H9 (cell line): ENCODE measurements around the gene GNLY. TPM values are rescaled to one million over a fixed set of nuclear protein-coding genes. Genes with fewer than 3 reads are reported as not detected.

Experiments used
- DNase-seq: peaks from one replicate; pipeline ENCODE4 v3.0.0-alpha.2; 2017
- H2AFZ ChIP-seq: one replicate; pipeline ENCODE4 v1.6.1; 2013; ENCODE audit warnings: mild to moderate bottlenecking, low read length, control low read depth, moderate library complexity
- H2AK5ac ChIP-seq: 2 replicates; pipeline ENCODE4 v1.6.1; 2013; ENCODE audit warnings: low read length, control low read depth, mixed read lengths; ENCODE audit not compliant: insufficient read length
- H2BK120ac ChIP-seq: one replicate; pipeline ENCODE4 v1.6.1; 2013; ENCODE audit warnings: low read depth, mild to moderate bottlenecking, low read length, control low read depth, inconsistent platforms; ENCODE audit not compliant: poor library complexity, severe bottlenecking
- H2BK12ac ChIP-seq: 2 replicates; pipeline ENCODE4 v1.6.1; 2013; ENCODE audit warnings: low read length, control low read depth, mixed read lengths, low read depth; ENCODE audit not compliant: insufficient read length
- H2BK15ac ChIP-seq: 2 replicates; pipeline ENCODE4 v1.6.1; 2013; ENCODE audit warnings: low read depth, low read length, control low read depth
- H2BK20ac ChIP-seq: one replicate; pipeline ENCODE4 v1.6.1; 2013; ENCODE audit warnings: low read depth, mild to moderate bottlenecking, low read length, control low read depth, inconsistent platforms; ENCODE audit not compliant: poor library complexity, severe bottlenecking
- H2BK5ac ChIP-seq: 2 replicates; pipeline ENCODE4 v1.6.1; 2013; ENCODE audit warnings: low read length, control low read depth, mixed read lengths; ENCODE audit not compliant: insufficient read length
- H3K14ac ChIP-seq: 2 replicates; pipeline ENCODE4 v1.6.1; 2013; ENCODE audit warnings: low read length, control low read depth; ENCODE audit not compliant: insufficient read depth
- H3K18ac ChIP-seq: 2 replicates; pipeline ENCODE4 v1.6.1; 2013; ENCODE audit warnings: low read depth, mild to moderate bottlenecking, mixed read lengths, low read length, control low read depth; ENCODE audit not compliant: insufficient read length
- H3K23ac ChIP-seq: 2 replicates; pipeline ENCODE4 v1.6.1; 2013; ENCODE audit warnings: low read length, control low read depth, mixed read lengths, low read depth; ENCODE audit not compliant: insufficient read length
- H3K23me2 ChIP-seq: 2 replicates; pipeline ENCODE4 v1.6.1; 2013; ENCODE audit warnings: low read depth, mild to moderate bottlenecking, mixed read lengths, low read length, control low read depth; ENCODE audit not compliant: insufficient read length, poor library complexity, severe bottlenecking
- H3K27ac ChIP-seq: 2 replicates; pipeline ENCODE4 v1.5.1; 2013; ENCODE audit warnings: low read length, control low read depth, mixed read lengths, low read depth; ENCODE audit not compliant: insufficient read length
- H3K27me3 ChIP-seq: 2 replicates; pipeline ENCODE4 v1.6.1; 2013; ENCODE audit warnings: low read length, control low read depth, inconsistent platforms; ENCODE audit not compliant: insufficient read depth
- H3K4ac ChIP-seq: 2 replicates; pipeline ENCODE4 v1.6.1; 2013; ENCODE audit warnings: low read depth, mild to moderate bottlenecking, control low read depth, inconsistent platforms, low read length, moderate library complexity
- H3K4me1 ChIP-seq: 2 replicates; pipeline ENCODE4 v1.6.1; 2013; ENCODE audit warnings: low read length, control low read depth, inconsistent platforms; ENCODE audit not compliant: insufficient read depth
- H3K4me2 ChIP-seq: 2 replicates; pipeline ENCODE4 v1.6.1; 2013; ENCODE audit warnings: low read length, control low read depth, mixed read lengths; ENCODE audit not compliant: insufficient read length, insufficient read depth
- H3K56ac ChIP-seq: 2 replicates; pipeline ENCODE4 v1.6.1; 2013; ENCODE audit warnings: low read depth, mild to moderate bottlenecking, mixed read lengths, low read length, control low read depth; ENCODE audit not compliant: insufficient read length
- H3K79me1 ChIP-seq: 2 replicates; pipeline ENCODE4 v1.6.1; 2013; ENCODE audit warnings: low read depth, mild to moderate bottlenecking, moderate library complexity, low read length, control low read depth, inconsistent platforms; ENCODE audit not compliant: insufficient read depth, poor library complexity, severe bottlenecking
- H3K79me2 ChIP-seq: 2 replicates; pipeline ENCODE4 v1.6.1; 2013; ENCODE audit warnings: low read length, control low read depth, inconsistent platforms; ENCODE audit not compliant: insufficient read depth
- H3K9ac ChIP-seq: 2 replicates; pipeline ENCODE4 v1.6.1; 2013; ENCODE audit warnings: low read length, control low read depth, mixed read lengths; ENCODE audit not compliant: insufficient read length; ENCODE audit errors: extremely low read depth
- H3K9me3 ChIP-seq: one replicate; pipeline ENCODE4 v1.6.1; 2013; ENCODE audit warnings: low read depth, low read length, inconsistent platforms; ENCODE audit not compliant: control insufficient read depth
- H3T11ph ChIP-seq: one replicate; pipeline ENCODE4 v1.6.1; 2013; ENCODE audit warnings: mild to moderate bottlenecking, low read length, control low read depth, inconsistent platforms
- H4K20me1 ChIP-seq: one replicate; pipeline ENCODE4 v1.6.1; 2013; ENCODE audit not compliant: control insufficient read depth, insufficient read length, insufficient read depth
- H4K5ac ChIP-seq: 2 replicates; pipeline ENCODE4 v1.6.1; 2013; ENCODE audit warnings: low read depth, mild to moderate bottlenecking, mixed read lengths, low read length, control low read depth; ENCODE audit not compliant: insufficient read length
- H4K8ac ChIP-seq: replicated peaks from 2 replicates; pipeline ENCODE4 v1.6.1; 2013; ENCODE audit warnings: low read length, control low read depth, mixed read lengths, low read depth; ENCODE audit not compliant: insufficient read length
- H4K91ac ChIP-seq: 2 replicates; pipeline ENCODE4 v1.6.1; 2013; ENCODE audit warnings: low read depth, mild to moderate bottlenecking, moderate library complexity, mixed read lengths, low read length, control low read depth; ENCODE audit not compliant: insufficient read length
- H3K27ac Mint-ChIP-seq, 3 experiments: 2 replicates in 2 of 3; 3 replicates in 1 of 3; pipeline ENCODE4 v1.8.0; 2020 to 2021; ENCODE audit warnings: mixed read lengths in 3 of 3, mild to moderate bottlenecking in 1 of 3, moderate library complexity in 1 of 3
- H3K27me3 Mint-ChIP-seq: 2 replicates; pipeline ENCODE4 v1.8.0; 2021; ENCODE audit warnings: low read depth, mild to moderate bottlenecking, moderate library complexity, mixed read lengths
- H3K36me3 Mint-ChIP-seq, 3 experiments: 2 replicates in 2 of 3; 3 replicates in 1 of 3; pipeline ENCODE4 v1.8.0; 2020 to 2021; ENCODE audit warnings: low read depth in 3 of 3, mixed read lengths in 3 of 3; ENCODE audit not compliant: insufficient read depth in 1 of 3
- H3K4me1 Mint-ChIP-seq, 2 experiments: 2 replicates each; pipeline ENCODE4 v1.8.0; 2020; ENCODE audit warnings: mixed read lengths in 2 of 2
- H3K4me3 Mint-ChIP-seq, 2 experiments: 2 replicates in 1 of 2; 3 replicates in 1 of 2; pipeline ENCODE4 v1.8.0; 2020 to 2021; ENCODE audit warnings: mild to moderate bottlenecking in 2 of 2, mixed read lengths in 2 of 2, moderate library complexity in 1 of 2
- H3K9me3 Mint-ChIP-seq, 2 experiments: 2 replicates in 1 of 2; 3 replicates in 1 of 2; pipeline ENCODE4 v1.8.0; 2020; ENCODE audit warnings: mild to moderate bottlenecking in 2 of 2, mixed read lengths in 2 of 2, moderate library complexity in 1 of 2
- CTCF ChIP-seq: fragments of 200-600 bp; sonication (generic); conservative IDR thresholded peaks from 3 replicates; pipeline ENCODE4 v1.8.0; 2021; ENCODE audit warnings: antibody characterized with exemption, mild to moderate bottlenecking
- WGBS: extraction: QIAGEN DNeasy Blood & Tissue Kit; methylation state at CpG from one replicate; pipeline ENCODE4 v1.1.7; 2013; ENCODE audit warnings: missing lambda C conversion rate, low lambda C conversion rate, mixed read lengths; ENCODE audit not compliant: insufficient read length; ENCODE audit errors: extremely low coverage; 5-methylcytosine and 5-hydroxymethylcytosine counted together
- total RNA-seq: library from RNA; stranded (reverse); gene quantifications from 2 replicates; pipeline ENCODE4 v1.2.1, GENCODE V29; 2021

Gene GNLY
- total RNA-seq, 1 experiment from 2014 or later: not detected

GRCh38 chr2:85707304-85707703 is 13.1 kb downstream of the GNLY start:
- Histone ChIP-seq H2BK120ac (no peak overlapping the region), H3T11ph (no peak overlapping the region), H3K9me3 (no peaks in the 10 kb centered on the region), H2BK15ac (no peak overlapping the region), H2AFZ (no peak overlapping the region), H3K4ac (no peak overlapping the region), H4K20me1 (no peaks in the 10 kb centered on the region), H2BK12ac (no peak overlapping the region), H3K4me1 (no peaks in the 10 kb centered on the region; the same call in 1 of the 2 replicates), H4K91ac (no peak overlapping the region), H2AK5ac (no peak overlapping the region), H3K23ac (no peak overlapping the region), H3K4me2 (no peak overlapping the region), H2BK5ac (no peak overlapping the region), H3K14ac (no peak overlapping the region), H3K56ac (no peak overlapping the region), H3K79me2 (no peaks in the 10 kb centered on the region), H2BK20ac (no peak overlapping the region), H4K8ac (no peak overlapping the region), H3K79me1 (no peaks in the 10 kb centered on the region), H3K9ac (no peak overlapping the region), H3K27ac (no peak overlapping the region), H3K27me3 (peaks cover 3% of the 10 kb centered on the region; the same call in 1 of the 2 replicates), H3K23me2 (no peaks in the 10 kb centered on the region), H4K5ac (no peak overlapping the region), H3K18ac (no peak overlapping the region)
- H3K27ac Mint-ChIP-seq: no peak overlapping the region
- H3K9me3 Mint-ChIP-seq: no peaks in the 10 kb centered on the region; a peak in 1 of 5 replicates
- H3K36me3 Mint-ChIP-seq: no peaks in the 10 kb centered on the region
- no peak overlapping the region for H3K4me3 Mint-ChIP-seq
- TF ChIP-seq CTCF: peak; percentile 91
- no CpG with 5 or more reads among the region's 10 CpGs for WGBS
- peak; percentile 58 for DNase-seq
- H3K4me1 Mint-ChIP-seq: peaks cover 11 to 14% of the 10 kb centered on the region in 2 experiments
- H3K27me3 Mint-ChIP-seq: peaks cover 21% of the 10 kb centered on the region
